T-helper 1 cell treated with Interleukin-12 subunit alpha and Interleukin-12 subunit beta and Interleukin-4 antibody, amounts not matched to agents 30 ng/mL and 1 ng/mL, for 36 hours (primary cell): Measurements from ENCODE around the gene PAK5. TPM values are rescaled to one million over a fixed set of nuclear protein-coding genes. Genes with fewer than 3 reads are reported as not detected.

Experiments
- intact Hi-C: fragments of 100-400 bp; cut with micrococcal nuclease; formaldehyde crosslinking; loops from one replicate; pipeline ENCODE4 v1.15.1; 2024
- total RNA-seq: library from RNA; stranded (reverse); gene quantifications from 2 replicates; pipeline ENCODE4 v1.2.3, GENCODE V29; 2022

Gene PAK5
- not detected in 2 replicates for total RNA-seq

- intact Hi-C loops = no loop called here
Measured at GRCh38 chr20:9838378-9839295, at the start of gene PAK5. TSS of gene PAK5 (minus strand) at chr20:9839076. CDS start at chr20:9644328, 194,748 bp downstream.

GRCh38 chr20:9887706-9888105 lies 48.8 kb upstream of the PAK5 start:
- intact Hi-C loops = no loop called here

- intact Hi-C loops = no loop called here
Measured at GRCh38 chr20:9886227-9886626, 47.4 kb upstream of the PAK5 start.

GRCh38 chr20:9884666-9885065 lies 45.8 kb upstream of the PAK5 start:
- intact Hi-C loops = no loop called here

GRCh38 chr20:9884061-9884460 lies 45.2 kb upstream of the PAK5 start:
- intact Hi-C loops = no loop called here

- intact Hi-C loops = no loop called here
Measured at GRCh38 chr20:9877932-9878495, 39.1 kb upstream of the PAK5 start.

GRCh38 chr20:9867196-9867980 lies 28.5 kb upstream of the PAK5 start:
- intact Hi-C loops = no loop called here

- intact Hi-C loops = no loop called here
Measured at GRCh38 chr20:9852566-9852965, 13.7 kb upstream of the PAK5 start.

- intact Hi-C loops = no loop called here
Measured at GRCh38 chr20:9839626-9840025, 750 bp upstream of the PAK5 start.

GRCh38 chr20:9838035-9838377 lies 870 bp downstream of the PAK5 start:
- intact Hi-C loops = no loop called here

GRCh38 chr20:9837634-9838033 lies 1.2 kb downstream of the PAK5 start:
- intact Hi-C loops = no loop called here

GRCh38 chr20:9835302-9835701 lies 3.6 kb downstream of the PAK5 start:
- intact Hi-C loops = no loop called here

- intact Hi-C loops = no loop called here
Measured at GRCh38 chr20:9831032-9831431, 7.8 kb downstream of the PAK5 start.

GRCh38 chr20:9829835-9830234 lies 9.0 kb downstream of the PAK5 start:
- intact Hi-C loops = no loop called here

GRCh38 chr20:9817654-9818053 lies 21.2 kb downstream of the PAK5 start:
- intact Hi-C loops = no loop called here

GRCh38 chr20:9815632-9816031 lies 23.2 kb downstream of the PAK5 start:
- intact Hi-C loops = no loop called here

GRCh38 chr20:9810738-9811137 lies 28.1 kb downstream of the PAK5 start:
- intact Hi-C loops = no loop called here

- intact Hi-C loops = no loop called here
Measured at GRCh38 chr20:9809271-9809670, 29.6 kb downstream of the PAK5 start.

GRCh38 chr20:9808166-9808565 lies 30.7 kb downstream of the PAK5 start:
- intact Hi-C loops = no loop called here

- intact Hi-C loops = no loop called here
Measured at GRCh38 chr20:9807136-9807535, 31.7 kb downstream of the PAK5 start.

GRCh38 chr20:9800421-9800820 lies 38.5 kb downstream of the PAK5 start:
- intact Hi-C loops = no loop called here

- intact Hi-C loops = no loop called here
Measured at GRCh38 chr20:9794831-9795230, 44.0 kb downstream of the PAK5 start.
